Measurements from ENCODE around the gene ACTG1.

Gene ACTG1

DNA sequence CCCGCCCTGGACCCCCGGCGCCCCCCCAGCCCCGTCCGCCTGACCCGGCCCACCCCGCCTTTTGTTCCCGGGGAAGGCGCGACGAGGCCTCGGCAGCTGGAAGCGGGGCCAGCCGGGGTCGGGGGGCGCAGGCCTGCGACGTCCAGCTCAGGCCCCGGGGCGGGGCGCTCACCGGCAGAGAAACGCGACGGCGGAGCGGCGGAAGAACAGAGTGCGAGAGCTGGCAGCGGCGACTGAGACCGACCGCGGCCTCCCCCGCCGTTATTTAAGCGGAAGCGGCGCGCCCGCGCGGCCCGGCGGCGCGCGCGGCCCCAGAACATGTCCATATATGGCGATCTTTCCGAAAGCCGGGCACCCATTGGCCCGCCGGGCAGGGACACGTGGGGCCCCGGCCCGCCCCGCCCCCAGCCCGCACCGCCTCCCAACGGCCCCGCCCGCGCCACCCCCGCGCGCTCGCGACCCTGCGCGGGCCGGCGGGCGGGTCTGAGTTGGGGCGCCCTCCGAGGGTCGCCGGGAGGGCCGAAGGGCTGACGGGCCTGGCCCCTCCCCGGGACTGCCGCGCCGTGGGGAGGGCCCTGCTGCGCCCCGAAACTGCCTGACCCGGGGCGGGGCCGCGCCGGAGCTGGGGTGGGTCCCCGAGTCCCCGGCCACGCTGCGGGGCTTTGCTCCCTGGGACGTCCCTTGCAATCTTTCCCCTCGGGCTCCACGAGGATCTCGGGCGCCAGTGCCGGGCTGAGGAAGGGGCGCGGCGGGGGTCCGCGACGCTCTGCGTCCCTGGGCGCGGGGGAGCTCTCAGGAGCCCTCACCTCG, at the start of gene ACTG1:
Gene ACTG1, minus strand, starts transcription at position 238 of the 810 bp plus-strand sequence. CDS start 445 bp downstream, outside the sequence.
- peak; percentile 82 to 94 for DNase-seq

DNA sequence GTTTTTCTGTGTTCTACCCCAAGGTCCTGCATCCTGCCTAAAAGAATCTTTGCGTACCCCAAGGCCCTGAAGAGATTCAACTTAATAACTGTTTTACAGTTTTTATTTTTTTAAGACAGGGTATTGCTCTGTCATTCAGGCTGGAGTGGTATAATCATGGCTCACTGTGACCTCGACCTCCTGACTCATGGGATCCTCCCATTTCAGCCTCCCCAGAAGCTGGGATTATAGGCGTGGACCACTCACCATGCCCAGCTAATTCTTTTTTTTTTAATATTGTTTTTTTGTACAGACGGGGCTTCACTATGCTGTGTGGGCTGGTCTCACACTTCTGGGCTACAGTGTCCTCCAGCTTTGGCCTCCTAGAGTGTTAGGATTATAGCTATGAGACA, 48.9 kb upstream of the ACTG1 start:
- DNase-seq, result no peak

- DNase-seq, result no peak
Measured at GRCh38 chr17:81558941-81559806, 46.6 kb upstream of the ACTG1 start.

DNA sequence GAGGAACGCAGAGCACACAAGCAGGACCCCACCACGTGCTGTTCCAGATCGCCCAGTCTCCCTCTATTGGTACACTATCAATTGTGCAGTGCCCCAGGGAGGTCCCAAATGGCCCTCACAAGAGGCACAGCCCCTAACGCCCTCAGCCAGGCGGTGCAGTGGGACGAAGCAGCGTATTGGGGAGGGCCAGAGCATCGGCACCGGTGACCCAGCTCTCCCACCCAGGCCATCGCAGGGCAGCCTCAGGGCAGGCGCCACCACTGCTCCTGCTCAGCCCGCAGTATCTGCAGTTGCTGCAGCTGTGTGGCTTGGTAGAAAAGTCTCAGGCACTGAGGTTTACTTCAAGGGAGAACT, 45.5 kb upstream of the ACTG1 start:
- DNase-seq, result no peak

- DNase-seq, result no peak
Measured at GRCh38 chr17:81557276-81558114, 44.9 kb upstream of the ACTG1 start.

- no peak for DNase-seq
Measured at GRCh38 chr17:81556863-81557262, 44.3 kb upstream of the ACTG1 start.

- DNase-seq, result no peak
Measured at GRCh38 chr17:81556175-81556691, 43.6 kb upstream of the ACTG1 start.

DNA sequence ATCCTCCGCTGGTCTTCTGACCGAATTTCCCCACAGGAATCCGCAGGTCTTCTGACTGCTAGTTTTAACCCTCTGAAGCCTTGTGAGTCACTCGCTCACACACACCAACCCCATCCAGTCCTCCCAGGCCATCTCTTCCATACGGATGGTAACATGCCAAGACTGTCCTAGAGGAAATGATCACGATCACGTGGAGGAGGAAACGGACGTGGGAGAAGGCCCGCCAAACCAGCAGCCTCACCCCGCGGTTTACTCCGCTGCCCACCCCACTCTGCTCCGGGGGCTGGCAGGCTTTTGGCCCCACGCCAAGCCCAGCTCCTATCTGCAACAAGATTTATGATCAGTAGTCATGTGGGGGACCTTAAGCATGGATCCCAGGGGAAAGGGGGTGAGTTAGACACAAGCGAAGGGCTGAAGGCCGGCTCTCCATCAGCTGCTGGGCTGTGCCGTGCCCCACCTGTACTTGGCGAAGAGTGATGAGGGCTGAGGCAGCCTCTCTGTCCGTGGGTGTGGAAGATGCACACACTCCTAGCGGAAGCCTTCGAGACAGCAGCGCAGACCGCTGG, 41.1 kb upstream of the ACTG1 start:
- DNase-seq, result peak in 1 of 2 experiments; percentile 31

GRCh38 chr17:81553018-81553615, 40.5 kb upstream of the ACTG1 start:
- DNase-seq, result peak; percentile 42 to 74

- DNase-seq, result peak; percentile 33 to 92
Measured at GRCh38 chr17:81552244-81553017, 39.8 kb upstream of the ACTG1 start, which contains the start of gene FAAP100. TSS of gene FAAP100 (minus strand) at chr17:81552353. CDS start at chr17:81552330, 23 bp downstream.

DNA sequence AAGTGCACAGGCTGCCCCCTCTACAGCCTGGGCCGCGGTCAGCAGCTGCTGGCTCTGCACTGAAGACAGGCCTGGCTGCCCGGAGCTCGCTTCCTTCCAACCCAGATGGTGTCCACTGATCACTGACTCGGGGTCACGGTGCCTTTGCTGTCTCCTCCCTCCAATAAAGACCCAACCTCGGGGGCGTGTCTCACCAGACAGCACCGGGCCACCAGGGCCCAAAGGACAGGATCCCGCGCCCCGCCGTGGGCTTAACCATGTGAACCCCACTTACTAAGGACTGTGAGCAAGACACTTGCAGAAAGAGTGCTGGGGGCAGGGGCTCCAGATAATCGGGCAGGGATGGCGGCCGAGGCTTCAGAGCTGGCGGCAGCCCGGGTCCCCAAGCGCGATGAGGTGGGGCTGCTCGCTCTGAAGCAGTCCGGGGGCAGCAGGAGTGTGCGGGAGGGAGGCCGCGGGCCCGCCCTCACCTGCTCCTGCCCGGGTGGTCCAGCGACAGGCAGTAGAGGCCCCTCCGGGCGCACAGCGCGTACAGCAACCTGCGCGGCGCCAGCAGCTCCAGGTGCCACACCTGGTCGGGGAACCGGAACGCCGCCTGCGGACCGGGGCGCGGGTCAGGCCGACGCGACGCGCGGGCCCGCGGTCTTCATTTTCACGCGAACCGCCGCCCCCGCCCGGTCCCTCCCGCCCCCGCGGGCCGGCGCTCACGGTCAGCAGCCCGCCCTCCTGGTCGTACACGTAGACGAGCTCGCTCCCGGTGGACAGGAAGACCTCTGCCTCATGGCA, 39.1 kb upstream of the ACTG1 start:
- no peak for DNase-seq

DNA sequence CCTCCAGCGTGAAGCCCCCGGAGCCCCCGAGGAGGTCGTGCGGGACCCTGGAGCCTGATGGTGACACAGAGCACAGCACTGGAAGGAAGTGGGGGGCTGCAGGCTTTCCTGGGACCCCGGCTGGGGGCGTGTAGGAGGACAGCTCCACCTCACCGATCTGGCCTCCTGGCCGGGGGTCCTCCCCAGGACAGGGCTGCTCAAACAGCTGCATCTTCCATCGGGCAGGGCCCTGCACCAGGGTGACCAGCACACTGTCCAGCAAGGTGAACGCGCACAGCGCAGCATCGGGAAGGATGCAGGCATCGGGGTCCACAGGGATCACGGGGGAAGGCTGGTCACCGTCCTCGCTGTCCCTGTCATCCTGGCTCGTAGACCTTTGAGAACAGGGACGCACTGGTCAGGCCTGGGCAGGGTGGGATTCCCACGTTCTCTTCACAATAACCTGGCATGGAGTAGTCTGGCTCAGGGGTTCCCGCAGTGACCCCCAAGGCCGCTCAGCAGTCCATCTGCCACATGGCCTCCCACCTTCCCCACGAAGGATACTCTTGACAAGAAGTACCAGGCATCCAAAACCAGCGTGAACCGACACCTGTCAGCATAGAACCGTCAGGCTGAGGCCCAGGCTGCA, 38.3 kb upstream of the ACTG1 start:
- DNase-seq, result no peak

DNA sequence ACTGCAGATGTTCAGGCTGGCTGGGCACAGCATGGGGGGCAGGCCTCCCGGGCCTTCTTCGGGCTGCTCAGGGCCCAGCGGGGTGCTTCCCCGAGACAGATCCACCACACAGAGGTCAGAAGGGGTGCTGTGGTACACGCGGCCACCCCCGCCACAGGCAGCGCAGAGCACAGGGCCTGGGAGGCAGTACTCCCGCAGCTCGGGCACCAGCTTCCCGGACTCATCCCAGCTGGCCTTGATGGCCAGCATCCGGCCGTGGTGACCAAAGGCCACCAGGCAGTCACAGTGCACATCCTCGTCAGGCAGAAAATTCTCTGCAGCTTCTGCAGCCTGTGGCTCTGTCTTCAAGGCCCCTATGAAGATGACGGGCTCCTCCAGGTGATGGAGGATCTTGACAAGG, 37.7 kb upstream of the ACTG1 start:
- no peak for DNase-seq

- no peak for DNase-seq
Measured at GRCh38 chr17:81549826-81550225, 37.2 kb upstream of the ACTG1 start.

DNA sequence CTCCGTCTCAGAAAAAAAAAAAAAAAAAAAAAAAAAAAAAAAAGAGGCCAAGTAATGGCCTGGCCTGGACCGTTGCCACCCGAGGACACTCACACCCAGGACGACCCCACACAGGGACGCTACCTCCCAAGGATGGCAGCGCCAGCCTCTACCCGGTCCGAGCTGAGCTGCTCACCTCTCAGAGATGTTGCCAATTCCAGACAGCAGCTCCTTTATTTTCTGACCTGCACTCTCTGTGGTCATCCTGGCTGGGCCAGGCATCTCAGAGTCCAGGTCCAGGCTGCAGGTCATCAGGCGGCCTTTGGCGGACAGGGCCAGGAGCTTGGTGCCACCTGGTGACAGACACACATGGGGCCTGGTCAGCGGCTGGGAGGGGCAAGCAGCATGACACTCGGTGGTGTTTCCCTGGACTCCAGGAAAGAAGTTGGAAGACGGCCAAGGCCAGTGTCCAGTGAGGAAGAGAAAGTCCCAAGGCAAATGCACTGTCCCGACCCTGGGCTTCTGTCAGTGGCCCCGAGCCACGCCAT, 36.5 kb upstream of the ACTG1 start:
- DNase-seq, result no peak

DNA sequence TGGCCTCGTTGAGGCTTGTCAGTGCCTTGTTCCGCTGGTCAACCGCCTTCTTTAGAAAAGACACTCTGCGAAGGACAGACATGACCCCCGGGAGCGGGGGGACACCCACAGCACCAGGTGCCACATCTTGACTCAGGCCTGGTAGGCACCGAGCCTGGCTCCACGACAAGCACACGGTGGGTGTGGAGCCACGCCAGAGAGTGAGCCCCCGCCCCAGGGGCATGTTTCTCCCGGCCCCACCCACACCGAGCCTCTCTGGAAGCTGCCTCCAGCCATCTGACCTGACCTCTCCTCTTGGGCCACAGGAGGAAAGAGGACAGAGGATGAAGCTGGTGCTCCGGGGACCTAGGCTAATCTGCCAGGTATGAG, 35.0 kb upstream of the ACTG1 start:
- no peak for DNase-seq

DNA sequence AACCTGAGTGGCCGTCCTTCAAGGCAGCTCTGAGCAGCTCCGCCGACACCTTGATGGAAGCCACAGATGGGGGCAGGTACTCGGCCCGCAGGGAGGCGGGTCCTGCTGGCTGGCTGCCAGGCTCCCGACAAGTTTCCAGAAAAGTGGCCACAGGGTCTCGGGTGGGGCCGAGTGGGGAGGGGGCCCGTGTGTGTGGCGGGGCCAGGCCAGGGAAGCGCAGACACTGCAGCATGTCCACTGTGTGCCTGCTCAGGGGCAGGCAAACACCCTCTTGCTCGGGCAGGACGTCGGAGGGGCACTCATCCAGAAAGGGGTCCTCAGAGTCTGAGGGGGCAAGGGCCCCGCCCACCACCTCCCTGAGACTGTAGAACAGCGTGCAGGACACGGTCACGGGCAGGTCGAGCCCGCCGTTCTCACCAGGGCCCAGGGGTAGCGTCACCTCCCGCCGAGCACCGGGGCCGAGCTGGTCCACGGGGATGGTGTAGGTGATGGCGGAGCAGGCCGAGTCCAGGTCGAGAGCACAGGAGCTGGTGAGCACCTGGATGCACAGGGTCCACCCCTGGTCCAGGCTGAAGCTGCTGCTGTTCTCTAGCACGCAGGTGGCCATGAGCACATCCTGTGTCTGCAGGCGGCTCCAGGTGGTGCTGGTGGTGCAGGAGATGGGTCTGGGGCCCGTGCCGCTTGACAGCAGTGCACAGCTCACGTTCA, 34.5 kb upstream of the ACTG1 start:
- no peak for DNase-seq

DNA sequence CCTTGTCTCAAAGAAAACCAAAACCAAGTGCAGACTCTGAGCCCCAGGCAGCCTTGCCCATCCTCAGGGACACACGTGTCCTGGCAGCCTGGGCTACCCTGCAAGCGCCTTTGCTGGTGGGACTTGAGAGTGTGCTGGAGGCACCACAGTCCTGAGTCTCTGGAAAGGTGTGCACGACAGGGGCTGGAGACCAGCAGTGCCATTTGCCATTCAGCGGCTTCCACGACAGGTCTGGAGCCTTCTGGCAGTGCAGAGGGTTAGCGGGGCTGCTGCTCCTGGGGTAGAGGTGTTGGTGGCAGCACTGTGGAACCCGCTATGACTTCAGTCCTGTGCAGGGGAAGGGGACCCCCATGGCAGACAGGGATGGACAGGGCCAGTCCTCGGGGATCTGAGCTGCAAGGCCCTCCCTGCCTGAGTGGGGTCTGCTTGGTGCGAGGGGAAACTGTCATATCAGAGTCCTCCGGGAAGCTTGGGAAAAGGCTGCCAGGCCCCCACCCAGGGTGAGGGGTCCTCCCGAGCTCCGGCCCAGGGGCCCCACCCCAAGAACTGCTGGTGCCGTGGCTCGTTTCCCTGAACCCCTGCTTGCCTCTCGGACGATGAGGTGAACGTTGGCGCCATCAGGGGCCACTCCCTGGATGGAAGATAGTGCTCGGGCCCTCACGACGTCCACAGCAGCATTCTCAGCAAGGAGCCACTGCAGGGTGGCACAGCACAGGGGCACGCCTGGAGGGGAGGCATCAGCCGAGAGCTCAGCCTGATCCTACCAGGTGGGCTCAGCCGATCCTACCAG, 32.8 kb upstream of the ACTG1 start:
- no peak for DNase-seq

Measured in NCI-H446 (cell line).